Measurements from ENCODE around the gene PYDC2.

- TF ChIP-seq CTCF (conservative IDR thresholded peaks at IDR 0.05; ENCODE audit: low read length) = no peak
- TF ChIP-seq EZH2phosphoT487 (IDR thresholded peaks at IDR 0.05; ENCODE audit: borderline replicate concordance, low read depth, low read length) = no peak
Measured at GRCh38 chr3:191484461-191484860, 23.5 kb downstream of the PYDC2 start.

All from OCI-LY7 (cell line).